Prostate gland (tissue), 2 donors: ENCODE data around the gene ADARB2. TPM values are rescaled to one million over a fixed set of nuclear protein-coding genes. Genes with fewer than 3 reads are reported as not detected.

Experiments
- DNase-seq: peaks from one replicate; pipeline ENCODE4 v3.0.0-alpha.2; 2019; ENCODE audit warnings: low spot score
- H3K27ac ChIP-seq, 2 donors: fragments of 200-600 bp; sonication (generic); 2 replicates each; pipeline ENCODE4 v1.5.1; 2017 to 2019
- H3K27me3 ChIP-seq: fragments of 200-600 bp; sonication (generic); replicated peaks from 2 replicates; pipeline ENCODE4 v1.5.1; 2019; ENCODE audit not compliant: insufficient read depth
- H3K36me3 ChIP-seq, 2 donors: fragments of 200-600 bp; sonication (generic); 1 replicate in 1 of 2; 2 replicates in 1 of 2; pipeline versions ENCODE4 v1.5.1 to v1.8.1; 2017 to 2019
- H3K4me1 ChIP-seq: fragments of 200-600 bp; sonication (generic); replicated peaks from 2 replicates; pipeline ENCODE4 v1.5.1; 2019
- H3K4me3 ChIP-seq, 2 donors: fragments of 200-600 bp; sonication (generic); 2 replicates each; pipeline ENCODE4 v1.5.1; 2017 to 2019
- H3K9me3 ChIP-seq: fragments of 200-600 bp; sonication (generic); 2 replicates; pipeline ENCODE4 v1.5.1; 2017
- CTCF ChIP-seq, 4 experiments: fragments of 200-600 bp in 2 of 4; fragments of 450-650 bp in 2 of 4; sonication (generic) in 2 of 4; IDR thresholded peaks; 1 replicate in 3 of 4; 2 replicates in 1 of 4; pipeline ENCODE4 v1.5.1; 2016 to 2019; ENCODE audit warnings: antibody characterized with exemption in 4 of 4, mild to moderate bottlenecking in 2 of 4, moderate library complexity in 2 of 4
- POLR2A ChIP-seq: fragments of 450-650 bp; IDR thresholded peaks from one replicate; pipeline ENCODE4 v1.6.1; 2016; ENCODE audit warnings: antibody characterized with exemption, mild to moderate bottlenecking
- POLR2AphosphoS5 ChIP-seq: sonication (generic); formaldehyde crosslinking; IDR thresholded peaks from one replicate; pipeline ENCODE4 v1.6.1; 2017; ENCODE audit warnings: antibody characterized with exemption
- WGBS: methylation state at CpG from one replicate; pipeline ENCODE4 v1.1.5; 2018; 5-methylcytosine and 5-hydroxymethylcytosine counted together
- intact Hi-C: fragments of 100-400 bp; cut with DNase I; formaldehyde crosslinking; loops from one replicate; pipeline ENCODE4 v1.14.2; 2022
- total RNA-seq, 2 donors: library from RNA; depleted of rRNA; stranded (reverse); fragments of >200 nt; gene quantifications; one replicate each; pipeline ENCODE4 v1.1.0, GENCODE V29; 2016

Gene ADARB2
- total RNA-seq, 2 donors from 2014 or later = 0.36 to 10.5 TPM

- no peak for DNase-seq
Observed at GRCh38 chr10:1408651-1409367, 328.5 kb downstream of the ADARB2 start.

GRCh38 chr10:1406967-1407945, 330.1 kb downstream of the ADARB2 start:
- intact Hi-C loops = no loop called here
- Histone ChIP-seq H3K27me3 (peaks cover 2% of the 10 kb centered on the region), H3K4me1 (no peaks in the 10 kb centered on the region), H3K36me3 (no peaks in the 10 kb centered on the region), H3K27ac (no peak overlapping the region), H3K9me3 (no peaks in the 10 kb centered on the region), H3K4me3 (no peak overlapping the region)
- 80% methylated on average over 25 of the region's 25 CpGs for WGBS
- no peak for DNase-seq
- no peak for TF ChIP-seq CTCF (IDR thresholded peaks at IDR 0.05)
- TF ChIP-seq POLR2A = no peak
- no peak for TF ChIP-seq POLR2AphosphoS5

More at GRCh38 chr10:1408651-1409367, 328.5 kb downstream of the ADARB2 start:
- intact Hi-C loops = no loop called here
- TF ChIP-seq CTCF (IDR thresholded peaks at IDR 0.05) (no peak), POLR2A (no peak), POLR2AphosphoS5 (no peak)
- Histone ChIP-seq H3K9me3 (no peaks in the 10 kb centered on the region), H3K36me3 (no peaks in the 10 kb centered on the region), H3K27ac (no peak overlapping the region), H3K4me3 (no peak overlapping the region), H3K27me3 (peaks cover 2% of the 10 kb centered on the region), H3K4me1 (no peaks in the 10 kb centered on the region)
- WGBS = 82% methylated on average over 26 of the region's 26 CpGs

- no peak overlapping the region for H3K4me3 ChIP-seq
- H3K36me3 ChIP-seq = no peaks in the 10 kb centered on the region
- TF ChIP-seq POLR2AphosphoS5 = no peak
- no peak for TF ChIP-seq CTCF (IDR thresholded peaks at IDR 0.05)
- no peak for TF ChIP-seq POLR2A
- DNase-seq = no peak
- 83% methylated on average over 14 of the region's 14 CpGs for WGBS
- H3K27ac ChIP-seq = no peak overlapping the region
- intact Hi-C loops = no loop called here
- no peaks in the 10 kb centered on the region for H3K9me3 ChIP-seq
- peaks cover 2% of the 10 kb centered on the region for H3K27me3 ChIP-seq
- H3K4me1 ChIP-seq = no peaks in the 10 kb centered on the region
Observed at GRCh38 chr10:1406132-1406966, 331.0 kb downstream of the ADARB2 start.

GRCh38 chr10:1404323-1405260, 332.7 kb downstream of the ADARB2 start:
- Histone ChIP-seq H3K36me3 (no peaks in the 10 kb centered on the region), H3K4me3 (no peak overlapping the region), H3K27ac (no peak overlapping the region), H3K27me3 (peaks cover 2% of the 10 kb centered on the region), H3K4me1 (no peaks in the 10 kb centered on the region), H3K9me3 (no peaks in the 10 kb centered on the region)
- no peak for DNase-seq
- WGBS = 78% methylated on average over 29 of the region's 29 CpGs
- intact Hi-C loops = no loop called here
- TF ChIP-seq POLR2AphosphoS5 (no peak), CTCF (IDR thresholded peaks at IDR 0.05) (no peak), POLR2A (no peak)
